Testis (tissue), 5 donors: ENCODE results near the gene CTXND1. TPM values are rescaled to one million over a fixed set of nuclear protein-coding genes. Genes with fewer than 3 reads are reported as not detected.
"Not testable (repeated sequence)": the region's sequence is repeated elsewhere in the genome, so short reads cannot be mapped to it uniquely, and the experiment has no call there.

ENCODE experiments used
- DNase-seq: peaks from one replicate; pipeline ENCODE4 v3.0.0-alpha.2; 2019
- H3K27ac ChIP-seq, 2 donors: fragments of 200-600 bp; sonication (generic); one replicate each; pipeline ENCODE4 v1.5.1; 2019
- H3K27me3 ChIP-seq: fragments of 200-600 bp; sonication (generic); one replicate; pipeline ENCODE4 v1.5.1; 2019
- H3K36me3 ChIP-seq: fragments of 200-600 bp; sonication (generic); one replicate; pipeline ENCODE4 v1.5.1; 2017; ENCODE audit warnings: low read depth; ENCODE audit errors: missing control alignments
- H3K4me1 ChIP-seq: fragments of 200-600 bp; sonication (generic); one replicate; pipeline ENCODE4 v1.5.1; 2019
- H3K4me3 ChIP-seq, 2 donors: fragments of 200-600 bp; sonication (generic); one replicate each; pipeline ENCODE4 v1.5.1; 2017 to 2019
- H3K9me3 ChIP-seq: fragments of 200-600 bp; sonication (generic); one replicate; pipeline ENCODE4 v1.5.1; 2017
- POLR2A ChIP-seq: fragments of 450-650 bp; IDR thresholded peaks from one replicate; pipeline ENCODE4 v1.6.1; 2017; ENCODE audit warnings: antibody characterized with exemption, mild to moderate bottlenecking, moderate library complexity
- WGBS, 2 donors: methylation state at CpG; one replicate each; pipeline ENCODE4 v1.1.5; 2018; 5-methylcytosine and 5-hydroxymethylcytosine counted together
- intact Hi-C: fragments of 100-400 bp; cut with DNase I; formaldehyde crosslinking; loops from one replicate; pipeline ENCODE4 v1.15.1; 2023; ENCODE audit warnings: low total_unique reads
- long read RNA-seq, 2 donors: transcript quantifications; one replicate each; lab custom pipeline, GENCODE V29; 2026
- polyA plus RNA-seq: library from polyadenylated mRNA; stranded (reverse); fragments of 350-450 nt; fragmentation: Illumina TruSeq; extraction: RNeasy Lipid Tissue Mini Kit (QIAGEN cat#74804); gene quantifications from one replicate; pipeline ENCODE4 v1.2.3, GENCODE V29; 2014; ENCODE audit warnings: low read depth, low replicate concordance; ENCODE audit not compliant: insufficient read depth
- total RNA-seq, 2 donors: library from RNA; depleted of rRNA; stranded (reverse); fragments of >200 nt; gene quantifications; one replicate each; pipeline ENCODE4 v1.2.3, GENCODE V29; 2016
- TF ChIP-seq, protein P1 (sequence below), 3 experiments: fragments of 450-650 bp in 2 of 3; fragments of 200-600 bp in 1 of 3; sonication (generic) in 1 of 3; IDR thresholded peaks; one replicate each; pipeline ENCODE4 v1.5.1; 2016 to 2019; ENCODE audit warnings: antibody characterized with exemption in 3 of 3, mild to moderate bottlenecking in 2 of 3, moderate library complexity in 1 of 3

CTXND1 gene
- under 1 TPM in 1 of 2 donors, not detected in 1; 0.06 TPM for total RNA-seq
- 1.6 TPM for polyA plus RNA-seq
- long read RNA-seq, donor 1, full-length matches to known transcripts: 1 of 1 reads
- long read RNA-seq, donor 1, partial matches to known transcripts: 0 of 1 reads
- long read RNA-seq, donor 1, other reads (novel, unspliced or antisense): 0 of 1 reads
- long read RNA-seq, donor 2: 0 reads

GRCh38 chr15:80252121-80252518, at the start of gene CTXND1:
CTXND1 (minus strand) TSS chr15:80252213; CDS start chr15:80201949, 50,264 bp downstream.
- 0 to 2% methylated on average over 4 to 18 of the region's 24 CpGs for WGBS, 2 donors
- no peaks in the 10 kb centered on the region for H3K36me3 ChIP-seq
- TF ChIP-seq POLR2A: no peak
- TF ChIP-seq, protein P1, sequence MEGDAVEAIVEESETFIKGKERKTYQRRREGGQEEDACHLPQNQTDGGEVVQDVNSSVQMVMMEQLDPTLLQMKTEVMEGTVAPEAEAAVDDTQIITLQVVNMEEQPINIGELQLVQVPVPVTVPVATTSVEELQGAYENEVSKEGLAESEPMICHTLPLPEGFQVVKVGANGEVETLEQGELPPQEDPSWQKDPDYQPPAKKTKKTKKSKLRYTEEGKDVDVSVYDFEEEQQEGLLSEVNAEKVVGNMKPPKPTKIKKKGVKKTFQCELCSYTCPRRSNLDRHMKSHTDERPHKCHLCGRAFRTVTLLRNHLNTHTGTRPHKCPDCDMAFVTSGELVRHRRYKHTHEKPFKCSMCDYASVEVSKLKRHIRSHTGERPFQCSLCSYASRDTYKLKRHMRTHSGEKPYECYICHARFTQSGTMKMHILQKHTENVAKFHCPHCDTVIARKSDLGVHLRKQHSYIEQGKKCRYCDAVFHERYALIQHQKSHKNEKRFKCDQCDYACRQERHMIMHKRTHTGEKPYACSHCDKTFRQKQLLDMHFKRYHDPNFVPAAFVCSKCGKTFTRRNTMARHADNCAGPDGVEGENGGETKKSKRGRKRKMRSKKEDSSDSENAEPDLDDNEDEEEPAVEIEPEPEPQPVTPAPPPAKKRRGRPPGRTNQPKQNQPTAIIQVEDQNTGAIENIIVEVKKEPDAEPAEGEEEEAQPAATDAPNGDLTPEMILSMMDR (IDR thresholded peaks at IDR 0.05): no peak
- intact Hi-C loops: no loop called here
- H3K27me3 ChIP-seq: no peaks in the 10 kb centered on the region
- DNase-seq: no peak
- H3K4me1 ChIP-seq: no peaks in the 10 kb centered on the region
- no peak within 1 kb of the TSS for H3K27ac ChIP-seq
- peak within 1 kb of the TSS; percentile 36 to 43 for H3K4me3 ChIP-seq
- no peaks in the 10 kb centered on the region for H3K9me3 ChIP-seq

- no peak for DNase-seq
- Histone ChIP-seq H3K36me3 (no peaks in the 10 kb centered on the region), H3K4me1 (no peaks in the 10 kb centered on the region), H3K27me3 (no peaks in the 10 kb centered on the region), H3K9me3 (no peaks in the 10 kb centered on the region), H3K4me3 (no peak overlapping the region), H3K27ac (no peak overlapping the region)
- intact Hi-C loops: no loop called here
- no peak for TF ChIP-seq POLR2A
- TF ChIP-seq, protein P1 (IDR thresholded peaks at IDR 0.05): no peak
- WGBS, 2 donors: 67 to 71% methylated on average over 1 of the region's 1 CpG
These were observed 49.5 kb upstream of the CTXND1 start for GRCh38 chr15:80301472-80301871.

DNA sequence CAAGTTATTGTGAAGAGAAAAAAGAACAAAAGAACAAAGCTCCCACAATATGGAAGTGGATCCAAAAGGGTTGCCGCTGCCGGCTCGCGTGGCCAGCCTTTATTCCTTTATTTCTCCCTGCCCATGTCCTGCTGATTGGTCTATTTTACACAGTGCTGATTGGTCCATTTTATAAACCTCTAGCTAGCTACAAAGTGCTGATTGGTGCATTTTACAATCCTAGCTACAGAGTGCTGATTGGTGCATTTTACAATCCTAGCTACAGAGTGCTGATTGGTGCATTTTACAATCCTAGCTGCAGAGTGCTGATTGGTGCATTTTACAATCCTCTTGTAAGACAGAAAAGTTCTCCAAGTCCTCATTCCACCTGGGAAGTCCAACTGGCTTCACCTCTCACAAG, 43.8 kb upstream of the CTXND1 start:
- H3K4me3 ChIP-seq: peak overlapping the region in 1 of 2 donors; percentile 26
- H3K27ac ChIP-seq, H3K27me3 ChIP-seq, H3K4me1 ChIP-seq, intact Hi-C loops, H3K9me3 ChIP-seq, H3K36me3 ChIP-seq: not testable (repeated sequence)
- DNase-seq: peak; percentile 33
- 76 to 87% methylated on average over 4 of the region's 4 CpGs for WGBS, 2 donors

- no peaks in the 10 kb centered on the region for H3K4me1 ChIP-seq
These were observed 40.1 kb upstream of the CTXND1 start for GRCh38 chr15:80292079-80292478.

GRCh38 chr15:80290891-80291290, 38.9 kb upstream of the CTXND1 start:
- intact Hi-C loops, H3K27me3 ChIP-seq, DNase-seq, H3K27ac ChIP-seq, H3K36me3 ChIP-seq, H3K4me1 ChIP-seq, H3K4me3 ChIP-seq, H3K9me3 ChIP-seq: not testable (repeated sequence)
- WGBS, 2 donors: 67 to 76% methylated on average over 5 of the region's 5 CpGs

More at GRCh38 chr15:80292079-80292478, 40.1 kb upstream of the CTXND1 start:
- Histone ChIP-seq H3K4me3 (no peak overlapping the region), H3K27ac (no peak overlapping the region), H3K9me3 (no peaks in the 10 kb centered on the region), H3K36me3 (no peaks in the 10 kb centered on the region), H3K27me3 (no peaks in the 10 kb centered on the region)
- DNase-seq: no peak
- TF ChIP-seq, protein P1 (IDR thresholded peaks at IDR 0.05): no peak
- TF ChIP-seq POLR2A: no peak
- intact Hi-C loops: no loop called here
- WGBS, 2 donors: 63 to 75% methylated on average over 4 of the region's 4 CpGs
